Activated naive CD4-positive, alpha-beta T cell treated with Interleukin-2 at 50 U/mL for 16 hours (primary cell): ENCODE measurements around the gene AKR7A2.
"Not testable (repeated sequence)": the region's sequence is repeated elsewhere in the genome, so short reads cannot be mapped to it uniquely, and the experiment has no call there.

Source experiments
- DNase-seq: peaks from one replicate; pipeline ENCODE4 v3.0.0-alpha.2; 2020

The AKR7A2 gene

GRCh38 chr1:19324665-19324990 lies 12.7 kb upstream of the AKR7A2 start:
- no peak for DNase-seq

- DNase-seq, result no peak
These were observed 12.2 kb upstream of the AKR7A2 start for GRCh38 chr1:19323987-19324664.

GRCh38 chr1:19322481-19322880 lies 10.5 kb upstream of the AKR7A2 start:
- DNase-seq, result no peak

- no peak for DNase-seq
These were observed 9.1 kb upstream of the AKR7A2 start for GRCh38 chr1:19321071-19321470.

- no peak for DNase-seq
These were observed 7.3 kb upstream of the AKR7A2 start for GRCh38 chr1:19319196-19319595.

GRCh38 chr1:19317126-19317910 lies 5.4 kb upstream of the AKR7A2 start:
- DNase-seq, result no peak

- no peak for DNase-seq
These were observed 3.6 kb upstream of the AKR7A2 start for GRCh38 chr1:19315378-19316198.

- DNase-seq, result no peak
These were observed 2.3 kb upstream of the AKR7A2 start for GRCh38 chr1:19313961-19314882.

GRCh38 chr1:19313636-19313959 lies 1.7 kb upstream of the AKR7A2 start:
- no peak for DNase-seq

GRCh38 chr1:19312782-19313635 lies 1.1 kb upstream of the AKR7A2 start:
- no peak for DNase-seq

GRCh38 chr1:19311503-19311930 lies 427 bp downstream of the AKR7A2 start:
- no peak for DNase-seq

- DNase-seq, result no peak
These were observed 1.0 kb downstream of the AKR7A2 start for GRCh38 chr1:19310720-19311502.

- DNase-seq, result no peak
These were observed 1.9 kb downstream of the AKR7A2 start for GRCh38 chr1:19310061-19310460.

GRCh38 chr1:19309123-19309813 lies 2.7 kb downstream of the AKR7A2 start:
- DNase-seq, result no peak

- no peak for DNase-seq
These were observed 3.4 kb downstream of the AKR7A2 start for GRCh38 chr1:19308509-19308907.

GRCh38 chr1:19307794-19308508 lies 4.0 kb downstream of the AKR7A2 start:
- no peak for DNase-seq

- no peak for DNase-seq
These were observed 5.0 kb downstream of the AKR7A2 start for GRCh38 chr1:19306941-19307340.

- no peak for DNase-seq
These were observed 6.1 kb downstream of the AKR7A2 start for GRCh38 chr1:19305880-19306279.

- DNase-seq, result not testable (repeated sequence)
These were observed 7.9 kb downstream of the AKR7A2 start for GRCh38 chr1:19304081-19304480.

- DNase-seq, result no peak
These were observed 11.7 kb downstream of the AKR7A2 start for GRCh38 chr1:19300211-19300610.
